Peyer's patch (tissue), 4 donors: ENCODE results near the gene ALX3.

ENCODE experiments used
- CTCF ChIP-seq, 6 experiments: fragments of 450-650 bp in 4 of 6; fragments of 200-600 bp in 2 of 6; sonication (generic) in 1 of 6; IDR thresholded peaks; one replicate each; pipeline ENCODE4 v1.5.1; 2017 to 2019; ENCODE audit warnings: antibody characterized with exemption in 6 of 6, mild to moderate bottlenecking in 3 of 6, moderate library complexity in 1 of 6
- POLR2A ChIP-seq, 2 donors: fragments of 450-650 bp; IDR thresholded peaks; one replicate each; pipeline ENCODE4 v1.5.1; 2017; ENCODE audit warnings: antibody characterized with exemption in 2 of 2, mild to moderate bottlenecking in 2 of 2, moderate library complexity in 2 of 2

- no peak for TF ChIP-seq CTCF (IDR thresholded peaks at IDR 0.05)
- no peak for TF ChIP-seq POLR2A (IDR thresholded peaks at IDR 0.05)
These were observed 40.6 kb upstream of the ALX3 start for GRCh38 chr1:110111081-110111480.
